Lower leg skin (tissue), 4 donors: ENCODE results near the gene SMAD4. TPM values are rescaled to one million over a fixed set of nuclear protein-coding genes. Genes with fewer than 3 reads are reported as not detected.

Experiments
- DNase-seq, 2 donors: peaks; one replicate each; pipeline ENCODE4 v3.0.0-alpha.2; 2019; ENCODE audit warnings: low spot score in 2 of 2
- H3K4me3 ChIP-seq: fragments of 200-600 bp; sonication (generic); 2 replicates; pipeline ENCODE4 v1.5.1; 2017; ENCODE audit warnings: mild to moderate bottlenecking, low read depth; ENCODE audit not compliant: poor library complexity, severe bottlenecking
- POLR2A ChIP-seq, 2 donors: fragments of 450-650 bp; IDR thresholded peaks; one replicate each; pipeline ENCODE4 v1.6.1; 2016 to 2017; ENCODE audit warnings: antibody characterized with exemption in 2 of 2, mild to moderate bottlenecking in 1 of 2, moderate library complexity in 1 of 2
- WGBS, 2 donors: methylation state at CpG; one replicate each; pipeline ENCODE4 v1.1.5; 2018; 5-methylcytosine and 5-hydroxymethylcytosine counted together
- intact Hi-C: fragments of 100-400 bp; cut with DNase I; formaldehyde crosslinking; loops from one replicate; pipeline ENCODE4 v1.15.0; 2023; ENCODE audit warnings: low total_unique reads
- total RNA-seq, 4 donors: library from RNA; depleted of rRNA; stranded (reverse); fragments of >200 nt; gene quantifications; one replicate each; pipeline ENCODE4 v1.1.0, GENCODE V29; 2016
- TF ChIP-seq, protein P1 (sequence below), 3 donors: fragments of 450-650 bp; IDR thresholded peaks; one replicate each; pipeline ENCODE4 v1.5.1; 2016; ENCODE audit warnings: antibody characterized with exemption in 3 of 3, mild to moderate bottlenecking in 3 of 3, moderate library complexity in 2 of 3

The SMAD4 gene
- total RNA-seq, 4 donors from 2014 or later: 101 to 171 (median 128) TPM

DNA sequence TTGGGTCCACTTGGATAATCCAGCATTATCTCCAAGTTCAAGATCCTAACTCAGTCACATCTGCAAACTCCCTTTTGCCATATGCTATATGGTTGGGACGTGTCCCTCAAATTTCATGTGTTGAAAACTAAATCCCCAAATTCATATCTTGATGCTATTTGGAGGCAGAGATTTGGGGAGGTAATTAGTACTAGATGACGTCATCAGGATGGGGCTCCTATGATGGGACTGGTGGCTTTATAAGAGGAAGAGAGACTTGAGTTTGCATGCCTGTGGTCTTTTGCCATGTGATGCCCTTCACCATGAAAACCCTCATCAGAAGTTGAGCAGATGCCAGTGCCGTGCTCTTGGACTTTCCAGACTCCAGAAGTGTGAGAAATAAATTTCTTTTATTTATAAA, 16.8 kb upstream of the SMAD4 start:
- TF ChIP-seq, protein P1, sequence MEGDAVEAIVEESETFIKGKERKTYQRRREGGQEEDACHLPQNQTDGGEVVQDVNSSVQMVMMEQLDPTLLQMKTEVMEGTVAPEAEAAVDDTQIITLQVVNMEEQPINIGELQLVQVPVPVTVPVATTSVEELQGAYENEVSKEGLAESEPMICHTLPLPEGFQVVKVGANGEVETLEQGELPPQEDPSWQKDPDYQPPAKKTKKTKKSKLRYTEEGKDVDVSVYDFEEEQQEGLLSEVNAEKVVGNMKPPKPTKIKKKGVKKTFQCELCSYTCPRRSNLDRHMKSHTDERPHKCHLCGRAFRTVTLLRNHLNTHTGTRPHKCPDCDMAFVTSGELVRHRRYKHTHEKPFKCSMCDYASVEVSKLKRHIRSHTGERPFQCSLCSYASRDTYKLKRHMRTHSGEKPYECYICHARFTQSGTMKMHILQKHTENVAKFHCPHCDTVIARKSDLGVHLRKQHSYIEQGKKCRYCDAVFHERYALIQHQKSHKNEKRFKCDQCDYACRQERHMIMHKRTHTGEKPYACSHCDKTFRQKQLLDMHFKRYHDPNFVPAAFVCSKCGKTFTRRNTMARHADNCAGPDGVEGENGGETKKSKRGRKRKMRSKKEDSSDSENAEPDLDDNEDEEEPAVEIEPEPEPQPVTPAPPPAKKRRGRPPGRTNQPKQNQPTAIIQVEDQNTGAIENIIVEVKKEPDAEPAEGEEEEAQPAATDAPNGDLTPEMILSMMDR (IDR thresholded peaks at IDR 0.05): no peak
- TF ChIP-seq POLR2A (IDR thresholded peaks at IDR 0.05): no peak
- intact Hi-C loops: no loop called here
- DNase-seq: no peak
- no peak overlapping the region for H3K4me3 ChIP-seq
- WGBS, 2 donors: 92 to 95% methylated on average over 3 of the region's 3 CpGs

GRCh38 chr18:51017140-51017879, 12.7 kb upstream of the SMAD4 start:
- TF ChIP-seq POLR2A (IDR thresholded peaks at IDR 0.05): no peak
- TF ChIP-seq, protein P1 (IDR thresholded peaks at IDR 0.05): no peak
- no peak for DNase-seq
- intact Hi-C loops: no loop called here
- WGBS, 2 donors: 76 to 79% methylated on average over 8 of the region's 8 CpGs
- H3K4me3 ChIP-seq: no peak overlapping the region

- 89 to 90% methylated on average over 5 of the region's 5 CpGs for WGBS, 2 donors
- DNase-seq: no peak
- TF ChIP-seq POLR2A (IDR thresholded peaks at IDR 0.05): no peak
- TF ChIP-seq, protein P1 (IDR thresholded peaks at IDR 0.05): no peak
- H3K4me3 ChIP-seq: no peak overlapping the region
- intact Hi-C loops: no loop called here
Measured at GRCh38 chr18:51020536-51020935, 9.5 kb upstream of the SMAD4 start.

GRCh38 chr18:51021226-51021965, 8.6 kb upstream of the SMAD4 start:
- DNase-seq: no peak
- intact Hi-C loops: no loop called here
- WGBS, 2 donors: 93 to 94% methylated on average over 5 of the region's 5 CpGs
- H3K4me3 ChIP-seq: no peak overlapping the region
- no peak for TF ChIP-seq POLR2A (IDR thresholded peaks at IDR 0.05)
- TF ChIP-seq, protein P1 (IDR thresholded peaks at IDR 0.05): no peak

GRCh38 chr18:51025512-51025911, 4.5 kb upstream of the SMAD4 start:
- no peak for DNase-seq
- WGBS, 2 donors: 78 to 91% methylated on average over 2 of the region's 2 CpGs
- no peak overlapping the region for H3K4me3 ChIP-seq
- intact Hi-C loops: no loop called here
- TF ChIP-seq POLR2A (IDR thresholded peaks at IDR 0.05): no peak

DNA sequence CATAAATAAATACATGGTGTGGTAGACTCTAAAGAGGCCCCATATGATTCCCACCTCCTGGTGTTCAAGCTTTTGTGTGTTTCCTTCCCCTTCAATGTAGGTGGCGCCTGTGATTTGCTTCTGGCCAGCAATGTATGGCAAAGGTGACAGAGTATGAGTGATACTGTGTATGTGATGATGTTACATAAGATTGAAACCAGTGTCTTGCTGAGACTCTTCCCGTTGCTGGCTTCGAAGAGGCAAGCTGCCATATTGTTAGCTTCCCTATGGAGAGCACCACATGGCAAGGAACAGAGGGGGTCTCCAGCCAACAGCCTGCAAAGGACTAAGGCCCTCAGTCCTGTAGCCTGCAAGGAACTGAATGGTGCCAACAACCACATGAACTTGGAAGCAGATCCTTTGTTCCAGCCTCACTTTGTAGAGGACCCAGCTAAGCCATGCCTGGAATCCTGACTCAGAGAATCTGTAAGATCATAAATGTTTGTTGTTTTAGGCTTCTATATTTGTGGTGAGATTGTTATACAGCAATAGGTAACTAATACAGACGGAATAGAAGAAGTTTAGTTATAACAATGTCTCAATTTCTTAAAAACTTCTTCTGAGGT, 1.7 kb upstream of the SMAD4 start:
- H3K4me3 ChIP-seq: no peak overlapping the region
- intact Hi-C loops: no loop called here
- whole genome bisulfite sequencing, 2 donors: 82 to 86% methylated on average over 4 of the region's 4 CpGs
- TF ChIP-seq, protein P1 (IDR thresholded peaks at IDR 0.05): no peak
- no peak for TF ChIP-seq POLR2A (IDR thresholded peaks at IDR 0.05)
- DNase-seq: no peak
